H9 (cell line): Measurements from ENCODE around the gene UPB1. TPM values are rescaled to one million over a fixed set of nuclear protein-coding genes. Genes with fewer than 3 reads are reported as not detected.

Source experiments
- DNase-seq: peaks from one replicate; pipeline ENCODE4 v3.0.0-alpha.2; 2017
- H2AFZ ChIP-seq: one replicate; pipeline ENCODE4 v1.6.1; 2013; ENCODE audit warnings: mild to moderate bottlenecking, low read length, control low read depth, moderate library complexity
- H2AK5ac ChIP-seq: 2 replicates; pipeline ENCODE4 v1.6.1; 2013; ENCODE audit warnings: low read length, control low read depth, mixed read lengths; ENCODE audit not compliant: insufficient read length
- H2BK120ac ChIP-seq: one replicate; pipeline ENCODE4 v1.6.1; 2013; ENCODE audit warnings: low read depth, mild to moderate bottlenecking, low read length, control low read depth, inconsistent platforms; ENCODE audit not compliant: poor library complexity, severe bottlenecking
- H2BK12ac ChIP-seq: 2 replicates; pipeline ENCODE4 v1.6.1; 2013; ENCODE audit warnings: low read length, control low read depth, mixed read lengths, low read depth; ENCODE audit not compliant: insufficient read length
- H2BK15ac ChIP-seq: 2 replicates; pipeline ENCODE4 v1.6.1; 2013; ENCODE audit warnings: low read depth, low read length, control low read depth
- H2BK20ac ChIP-seq: one replicate; pipeline ENCODE4 v1.6.1; 2013; ENCODE audit warnings: low read depth, mild to moderate bottlenecking, low read length, control low read depth, inconsistent platforms; ENCODE audit not compliant: poor library complexity, severe bottlenecking
- H2BK5ac ChIP-seq: 2 replicates; pipeline ENCODE4 v1.6.1; 2013; ENCODE audit warnings: low read length, control low read depth, mixed read lengths; ENCODE audit not compliant: insufficient read length
- H3K14ac ChIP-seq: 2 replicates; pipeline ENCODE4 v1.6.1; 2013; ENCODE audit warnings: low read length, control low read depth; ENCODE audit not compliant: insufficient read depth
- H3K18ac ChIP-seq: 2 replicates; pipeline ENCODE4 v1.6.1; 2013; ENCODE audit warnings: low read depth, mild to moderate bottlenecking, mixed read lengths, low read length, control low read depth; ENCODE audit not compliant: insufficient read length
- H3K23ac ChIP-seq: 2 replicates; pipeline ENCODE4 v1.6.1; 2013; ENCODE audit warnings: low read length, control low read depth, mixed read lengths, low read depth; ENCODE audit not compliant: insufficient read length
- H3K23me2 ChIP-seq: 2 replicates; pipeline ENCODE4 v1.6.1; 2013; ENCODE audit warnings: low read depth, mild to moderate bottlenecking, mixed read lengths, low read length, control low read depth; ENCODE audit not compliant: insufficient read length, poor library complexity, severe bottlenecking
- H3K27ac ChIP-seq: 2 replicates; pipeline ENCODE4 v1.5.1; 2013; ENCODE audit warnings: low read length, control low read depth, mixed read lengths, low read depth; ENCODE audit not compliant: insufficient read length
- H3K27me3 ChIP-seq: 2 replicates; pipeline ENCODE4 v1.6.1; 2013; ENCODE audit warnings: low read length, control low read depth, inconsistent platforms; ENCODE audit not compliant: insufficient read depth
- H3K4ac ChIP-seq: 2 replicates; pipeline ENCODE4 v1.6.1; 2013; ENCODE audit warnings: low read depth, mild to moderate bottlenecking, control low read depth, inconsistent platforms, low read length, moderate library complexity
- H3K4me1 ChIP-seq: 2 replicates; pipeline ENCODE4 v1.6.1; 2013; ENCODE audit warnings: low read length, control low read depth, inconsistent platforms; ENCODE audit not compliant: insufficient read depth
- H3K4me2 ChIP-seq: 2 replicates; pipeline ENCODE4 v1.6.1; 2013; ENCODE audit warnings: low read length, control low read depth, mixed read lengths; ENCODE audit not compliant: insufficient read length, insufficient read depth
- H3K56ac ChIP-seq: 2 replicates; pipeline ENCODE4 v1.6.1; 2013; ENCODE audit warnings: low read depth, mild to moderate bottlenecking, mixed read lengths, low read length, control low read depth; ENCODE audit not compliant: insufficient read length
- H3K79me1 ChIP-seq: 2 replicates; pipeline ENCODE4 v1.6.1; 2013; ENCODE audit warnings: low read depth, mild to moderate bottlenecking, moderate library complexity, low read length, control low read depth, inconsistent platforms; ENCODE audit not compliant: insufficient read depth, poor library complexity, severe bottlenecking
- H3K79me2 ChIP-seq: 2 replicates; pipeline ENCODE4 v1.6.1; 2013; ENCODE audit warnings: low read length, control low read depth, inconsistent platforms; ENCODE audit not compliant: insufficient read depth
- H3K9ac ChIP-seq: 2 replicates; pipeline ENCODE4 v1.6.1; 2013; ENCODE audit warnings: low read length, control low read depth, mixed read lengths; ENCODE audit not compliant: insufficient read length; ENCODE audit errors: extremely low read depth
- H3K9me3 ChIP-seq: one replicate; pipeline ENCODE4 v1.6.1; 2013; ENCODE audit warnings: low read depth, low read length, inconsistent platforms; ENCODE audit not compliant: control insufficient read depth
- H3T11ph ChIP-seq: one replicate; pipeline ENCODE4 v1.6.1; 2013; ENCODE audit warnings: mild to moderate bottlenecking, low read length, control low read depth, inconsistent platforms
- H4K20me1 ChIP-seq: one replicate; pipeline ENCODE4 v1.6.1; 2013; ENCODE audit not compliant: control insufficient read depth, insufficient read length, insufficient read depth
- H4K5ac ChIP-seq: 2 replicates; pipeline ENCODE4 v1.6.1; 2013; ENCODE audit warnings: low read depth, mild to moderate bottlenecking, mixed read lengths, low read length, control low read depth; ENCODE audit not compliant: insufficient read length
- H4K8ac ChIP-seq: replicated peaks from 2 replicates; pipeline ENCODE4 v1.6.1; 2013; ENCODE audit warnings: low read length, control low read depth, mixed read lengths, low read depth; ENCODE audit not compliant: insufficient read length
- H4K91ac ChIP-seq: 2 replicates; pipeline ENCODE4 v1.6.1; 2013; ENCODE audit warnings: low read depth, mild to moderate bottlenecking, moderate library complexity, mixed read lengths, low read length, control low read depth; ENCODE audit not compliant: insufficient read length
- H3K27ac Mint-ChIP-seq, 3 experiments: 2 replicates in 2 of 3; 3 replicates in 1 of 3; pipeline ENCODE4 v1.8.0; 2020 to 2021; ENCODE audit warnings: mixed read lengths in 3 of 3, mild to moderate bottlenecking in 1 of 3, moderate library complexity in 1 of 3
- H3K27me3 Mint-ChIP-seq: 2 replicates; pipeline ENCODE4 v1.8.0; 2021; ENCODE audit warnings: low read depth, mild to moderate bottlenecking, moderate library complexity, mixed read lengths
- H3K36me3 Mint-ChIP-seq, 3 experiments: 2 replicates in 2 of 3; 3 replicates in 1 of 3; pipeline ENCODE4 v1.8.0; 2020 to 2021; ENCODE audit warnings: low read depth in 3 of 3, mixed read lengths in 3 of 3; ENCODE audit not compliant: insufficient read depth in 1 of 3
- H3K4me1 Mint-ChIP-seq, 2 experiments: 2 replicates each; pipeline ENCODE4 v1.8.0; 2020; ENCODE audit warnings: mixed read lengths in 2 of 2
- H3K4me3 Mint-ChIP-seq, 2 experiments: 2 replicates in 1 of 2; 3 replicates in 1 of 2; pipeline ENCODE4 v1.8.0; 2020 to 2021; ENCODE audit warnings: mild to moderate bottlenecking in 2 of 2, mixed read lengths in 2 of 2, moderate library complexity in 1 of 2
- H3K9me3 Mint-ChIP-seq, 2 experiments: 2 replicates in 1 of 2; 3 replicates in 1 of 2; pipeline ENCODE4 v1.8.0; 2020; ENCODE audit warnings: mild to moderate bottlenecking in 2 of 2, mixed read lengths in 2 of 2, moderate library complexity in 1 of 2
- CTCF ChIP-seq: fragments of 200-600 bp; sonication (generic); conservative IDR thresholded peaks from 3 replicates; pipeline ENCODE4 v1.8.0; 2021; ENCODE audit warnings: antibody characterized with exemption, mild to moderate bottlenecking
- WGBS: extraction: QIAGEN DNeasy Blood & Tissue Kit; methylation state at CpG from one replicate; pipeline ENCODE4 v1.1.7; 2013; ENCODE audit warnings: missing lambda C conversion rate, low lambda C conversion rate, mixed read lengths; ENCODE audit not compliant: insufficient read length; ENCODE audit errors: extremely low coverage; 5-methylcytosine and 5-hydroxymethylcytosine counted together
- total RNA-seq: library from RNA; stranded (reverse); gene quantifications from 2 replicates; pipeline ENCODE4 v1.2.1, GENCODE V29; 2021

Gene UPB1
- total RNA-seq, 1 experiment from 2014 or later: not detected

- Histone ChIP-seq H4K8ac (no peak overlapping the region), H3K18ac (no peak overlapping the region), H3T11ph (no peak overlapping the region), H3K27me3 (peaks cover 27% of the 10 kb centered on the region; the same call in 1 of the 2 replicates), H2AFZ (no peak overlapping the region), H4K5ac (no peak overlapping the region), H3K14ac (no peak overlapping the region), H2BK15ac (no peak overlapping the region), H2BK5ac (no peak overlapping the region), H3K56ac (no peak overlapping the region), H3K79me2 (no peaks in the 10 kb centered on the region), H3K4ac (no peak overlapping the region), H2BK120ac (no peak overlapping the region), H2AK5ac (no peak overlapping the region), H3K9ac (no peak overlapping the region), H3K9me3 (no peaks in the 10 kb centered on the region), H3K23ac (no peak overlapping the region), H3K4me2 (no peak overlapping the region), H4K91ac (no peak overlapping the region), H3K4me1 (no peaks in the 10 kb centered on the region), H2BK20ac (no peak overlapping the region), H2BK12ac (no peak overlapping the region), H3K27ac (no peak overlapping the region), H3K79me1 (no peaks in the 10 kb centered on the region), H3K23me2 (peaks cover 7% of the 10 kb centered on the region), H4K20me1 (no peaks in the 10 kb centered on the region)
- H3K9me3 Mint-ChIP-seq: peaks cover 0 to 6% of the 10 kb centered on the region in 2 experiments; a peak in 2 of 5 replicates
- WGBS: no CpG with 5 or more reads among the region's 5 CpGs
- peaks cover 12 to 17% of the 10 kb centered on the region in 2 experiments for H3K4me1 Mint-ChIP-seq
- TF ChIP-seq CTCF: no peak
- DNase-seq: no peak
- 0 out of 7 replicates have a peak, but pooled peaks cover 0 to 4% (median 0%) of the 10 kb centered on the region in 3 experiments for H3K36me3 Mint-ChIP-seq
- no peak overlapping the region for H3K27ac Mint-ChIP-seq
- H3K27me3 Mint-ChIP-seq: peaks cover 78% of the 10 kb centered on the region
- no peak overlapping the region for H3K4me3 Mint-ChIP-seq
These were observed 1.1 kb downstream of the UPB1 start for GRCh38 chr22:24496234-24496633.
